HL-60/S4 treated with phorbol 12-myristate 13-acetate at 8.2 ng/mL for 4 days and 3 days (cell line): ENCODE results near the gene KRT37.
"Not testable (repeated sequence)": the region's sequence is repeated elsewhere in the genome, so short reads cannot be mapped to it uniquely, and the experiment has no call there.

ENCODE experiments used
- in situ Hi-C: fragments of 300-500 bp; cut with MboI; formaldehyde crosslinking; loops from 2 replicates; pipeline ENCODE4 v1.15.0; 2022; ENCODE audit warnings: low sequenced_read_pairs

Gene KRT37

GRCh38 chr17:41437254-41437653 is 12.9 kb upstream of the KRT37 start:
- in situ Hi-C loops = no loop called here

GRCh38 chr17:41434415-41434814 is 10.0 kb upstream of the KRT37 start:
- in situ Hi-C loops = no loop called here

GRCh38 chr17:41434005-41434404 is 9.6 kb upstream of the KRT37 start:
- in situ Hi-C loops = no loop called here

GRCh38 chr17:41433586-41433985 is 9.2 kb upstream of the KRT37 start:
- in situ Hi-C loops = no loop called here

GRCh38 chr17:41430376-41430775 is 6.0 kb upstream of the KRT37 start:
- in situ Hi-C loops = not testable (repeated sequence)

GRCh38 chr17:41429667-41430066 is 5.3 kb upstream of the KRT37 start:
- in situ Hi-C loops = no loop called here

- in situ Hi-C loops = no loop called here
Measured at GRCh38 chr17:41428591-41429291, 4.4 kb upstream of the KRT37 start.

GRCh38 chr17:41422586-41422985 is 1.8 kb downstream of the KRT37 start:
- in situ Hi-C loops = not testable (repeated sequence)

- in situ Hi-C loops = no loop called here
Measured at GRCh38 chr17:41421617-41422016, 2.8 kb downstream of the KRT37 start.

GRCh38 chr17:41421116-41421515 is 3.3 kb downstream of the KRT37 start:
- in situ Hi-C loops = no loop called here

- in situ Hi-C loops = no loop called here
Measured at GRCh38 chr17:41420134-41420533, 4.3 kb downstream of the KRT37 start.

- in situ Hi-C loops = no loop called here
Measured at GRCh38 chr17:41419716-41420115, 4.7 kb downstream of the KRT37 start.

- in situ Hi-C loops = no loop called here
Measured at GRCh38 chr17:41418116-41418860, 6.1 kb downstream of the KRT37 start.

- in situ Hi-C loops = no loop called here
Measured at GRCh38 chr17:41417576-41418015, 6.8 kb downstream of the KRT37 start.

GRCh38 chr17:41417127-41417526 is 7.3 kb downstream of the KRT37 start:
- in situ Hi-C loops = no loop called here

- in situ Hi-C loops = no loop called here
Measured at GRCh38 chr17:41416479-41416878, 7.9 kb downstream of the KRT37 start.

GRCh38 chr17:41415833-41416335 is 8.5 kb downstream of the KRT37 start:
- in situ Hi-C loops = no loop called here

- in situ Hi-C loops = no loop called here
Measured at GRCh38 chr17:41415411-41415810, 9.0 kb downstream of the KRT37 start.

GRCh38 chr17:41413982-41414381 is 10.4 kb downstream of the KRT37 start:
- in situ Hi-C loops = no loop called here

- in situ Hi-C loops = no loop called here
Measured at GRCh38 chr17:41413353-41413957, 10.9 kb downstream of the KRT37 start.

- in situ Hi-C loops = no loop called here
Measured at GRCh38 chr17:41411072-41411840, 13.1 kb downstream of the KRT37 start.
